NCI-H2227 treated with DMSO at 0.1 percent for 48 hours (cell line): Measurements from ENCODE around the gene SMCR8.
A peak's percentile ranks its signal among the peaks of the same experiment; 100 is the strongest.
"Not testable (repeated sequence)": the region's sequence is repeated elsewhere in the genome, so short reads cannot be mapped to it uniquely, and the experiment has no call there.

ENCODE experiments used
- DNase-seq: peaks from one replicate; lab custom pipeline; 2025; lab: John Stamatoyannopoulos, UW

The SMCR8 gene

DNA sequence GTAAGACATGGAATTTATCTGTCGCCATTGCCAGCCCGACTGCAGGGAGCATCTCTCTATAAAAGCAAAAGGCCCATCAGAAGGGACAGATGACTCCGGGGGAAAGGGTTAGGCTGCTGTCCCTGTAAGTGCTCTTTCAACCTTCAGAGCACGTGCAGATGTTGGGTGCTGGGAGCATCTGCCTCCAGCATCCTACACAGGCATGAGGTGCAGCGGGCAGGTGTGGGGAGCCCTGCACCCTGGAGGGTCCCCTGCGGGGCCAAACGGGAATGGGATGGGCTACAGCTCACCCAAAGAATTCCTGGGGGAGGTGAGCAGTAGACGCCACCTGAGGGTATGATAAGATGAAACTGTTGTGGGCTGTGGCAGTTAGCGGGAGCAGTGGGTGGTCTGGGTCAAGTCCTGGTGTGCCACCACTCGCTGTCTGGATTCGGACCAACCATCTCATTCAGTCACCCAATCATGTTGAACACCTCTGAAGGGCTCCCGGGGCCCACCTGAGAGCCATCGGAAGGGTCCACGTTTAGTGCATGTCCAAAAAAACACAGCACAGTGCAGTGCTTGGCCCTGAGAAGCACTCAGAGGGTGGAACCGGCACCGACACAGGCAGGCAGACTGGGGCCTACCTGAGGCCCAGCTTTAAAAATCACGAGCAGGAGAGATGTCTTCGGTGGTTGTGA is 3.8 kb downstream of the SMCR8 start:
- DNase-seq = no peak

DNA sequence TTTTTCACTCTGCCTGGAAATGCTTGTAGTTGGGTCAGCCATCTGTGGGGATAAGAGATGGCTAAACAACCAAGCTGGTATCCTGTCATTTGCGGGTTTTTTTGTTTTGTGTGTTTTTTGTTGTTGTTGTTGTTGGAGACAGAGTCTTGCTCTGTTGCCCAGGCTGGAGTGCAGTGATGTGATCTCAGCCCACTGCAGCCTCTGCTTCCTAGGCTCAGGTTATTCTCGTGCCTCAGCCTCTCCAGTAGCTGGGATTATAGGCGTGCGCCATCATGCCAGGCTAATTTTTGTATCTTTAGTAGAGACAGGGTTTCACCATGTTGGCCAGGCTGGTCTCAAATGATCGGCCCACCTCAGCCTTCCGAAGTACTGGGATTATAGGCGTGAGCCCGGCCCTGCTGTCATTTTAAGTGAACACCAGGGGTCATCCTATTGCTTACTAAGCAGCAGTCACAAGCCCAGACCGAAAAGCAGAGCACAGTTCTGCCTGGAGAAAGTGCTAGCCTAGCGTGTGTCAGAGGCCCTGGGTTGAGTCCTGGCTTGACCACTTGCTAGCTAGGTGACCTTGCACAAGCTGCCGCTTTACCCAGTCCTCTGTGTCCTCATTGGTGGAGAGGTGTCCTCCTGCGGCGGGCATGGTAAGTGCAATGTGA is 4.6 kb downstream of the SMCR8 start:
- peak; percentile 6 for DNase-seq

DNA sequence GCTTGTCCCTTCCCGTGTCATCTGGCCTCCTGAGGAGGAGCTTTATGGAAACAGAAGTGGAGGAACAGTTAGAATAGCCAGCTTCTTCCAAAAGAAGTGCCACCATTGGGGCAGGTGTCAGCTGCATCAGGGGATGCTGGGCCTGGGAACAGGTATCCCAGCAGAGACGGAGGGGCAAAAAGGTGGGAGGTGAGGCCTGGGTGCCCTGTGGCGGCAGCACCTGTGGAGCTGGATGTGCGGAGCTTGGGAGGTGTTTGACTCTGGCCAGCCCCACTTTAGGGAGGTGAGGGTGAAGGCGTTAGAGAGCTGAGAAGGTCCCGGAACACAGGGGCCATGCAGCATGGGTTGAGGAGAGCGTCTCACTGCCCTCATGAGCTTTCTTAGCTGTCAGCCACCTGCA is 5.2 kb downstream of the SMCR8 start:
- no peak for DNase-seq

DNA sequence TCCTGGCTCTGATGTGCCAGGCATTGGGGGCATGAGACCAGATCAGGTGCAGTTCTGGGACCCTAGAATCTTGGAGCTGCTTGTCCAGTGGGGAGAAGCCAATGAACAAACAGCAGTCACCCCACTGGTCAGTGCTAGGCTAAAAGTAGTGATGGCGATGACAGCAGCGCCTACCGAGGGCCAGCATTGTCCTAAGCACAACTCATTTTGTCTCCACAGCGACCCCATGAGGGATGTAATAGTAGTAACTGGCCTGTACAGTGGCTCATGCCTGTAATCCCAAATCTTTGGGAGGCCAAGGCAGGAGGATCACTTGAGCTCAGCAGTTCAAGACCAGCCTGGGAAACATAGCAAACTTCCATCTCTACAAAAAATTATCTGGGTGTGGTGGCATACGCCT is 6.2 kb downstream of the SMCR8 start:
- no peak for DNase-seq

DNA sequence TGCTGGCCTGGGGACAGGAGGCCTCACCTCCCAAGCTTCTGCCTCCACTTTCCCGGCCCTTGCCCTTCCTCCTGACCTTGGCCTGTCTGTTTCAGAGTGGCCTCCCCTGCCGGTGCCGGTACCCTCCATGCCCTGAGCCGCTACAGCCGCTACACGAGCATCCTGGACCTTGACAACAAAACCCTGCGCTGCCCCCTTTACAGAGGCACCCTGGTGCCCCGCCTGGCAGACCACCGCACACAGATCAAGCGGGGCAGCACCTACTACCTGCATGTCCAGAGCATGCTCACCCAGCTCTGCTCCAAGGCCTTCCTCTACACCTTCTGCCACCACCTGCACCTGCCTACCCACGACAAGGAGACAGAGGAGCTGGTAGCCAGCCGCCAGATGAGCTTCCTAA is 7.4 kb downstream of the SMCR8 start:
- no peak for DNase-seq

DNA sequence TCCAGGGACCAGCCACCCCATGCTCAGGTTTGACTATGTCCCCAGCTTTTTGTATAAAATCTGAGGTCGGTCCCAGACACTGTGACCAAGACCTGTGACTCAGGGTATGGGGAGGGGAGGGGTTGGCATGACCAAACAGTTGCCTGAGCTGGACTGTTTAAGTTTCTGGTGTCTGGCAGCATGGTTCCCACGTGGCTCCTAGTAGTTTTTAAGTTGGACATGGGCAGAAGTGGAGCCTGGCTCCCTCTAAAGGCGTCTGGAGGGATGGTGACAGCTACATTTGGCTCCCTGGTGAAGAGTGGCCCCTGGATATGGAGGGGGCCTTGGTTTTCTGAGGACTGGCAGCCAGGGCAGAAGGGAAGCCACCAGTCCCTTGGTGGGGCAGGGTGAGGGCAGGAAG is 7.9 kb downstream of the SMCR8 start:
- no peak for DNase-seq

DNA sequence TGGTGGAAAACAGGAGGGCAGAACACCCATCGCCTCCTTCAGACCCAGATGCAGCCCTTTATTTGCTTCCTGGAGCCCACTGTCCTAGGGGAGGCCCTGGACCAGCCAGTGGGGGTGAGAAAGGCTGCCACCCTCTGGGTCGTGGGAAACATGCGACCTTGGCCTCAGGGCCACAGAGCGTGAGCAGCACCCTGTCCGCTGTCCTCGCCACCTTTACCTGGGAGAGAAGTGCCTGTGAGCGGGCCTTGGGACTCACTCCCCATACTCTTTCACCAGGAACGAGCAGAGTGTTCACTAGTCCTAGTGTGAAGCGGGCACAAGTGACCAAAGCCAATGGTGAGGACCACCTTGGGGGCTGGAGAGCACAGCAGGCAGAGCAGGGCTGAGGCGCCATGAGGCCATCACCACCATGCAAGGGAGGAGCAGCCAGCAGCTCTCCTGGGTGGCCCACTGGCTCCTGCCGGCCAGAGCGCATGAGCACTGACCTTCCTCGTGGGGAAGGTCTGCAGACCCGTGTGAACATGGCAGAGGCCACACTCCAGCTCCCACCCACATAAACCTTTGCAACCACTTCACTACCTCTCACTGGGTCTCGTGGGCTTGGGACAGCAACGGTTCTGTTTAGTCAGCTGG is 8.5 kb downstream of the SMCR8 start:
- DNase-seq = no peak

DNA sequence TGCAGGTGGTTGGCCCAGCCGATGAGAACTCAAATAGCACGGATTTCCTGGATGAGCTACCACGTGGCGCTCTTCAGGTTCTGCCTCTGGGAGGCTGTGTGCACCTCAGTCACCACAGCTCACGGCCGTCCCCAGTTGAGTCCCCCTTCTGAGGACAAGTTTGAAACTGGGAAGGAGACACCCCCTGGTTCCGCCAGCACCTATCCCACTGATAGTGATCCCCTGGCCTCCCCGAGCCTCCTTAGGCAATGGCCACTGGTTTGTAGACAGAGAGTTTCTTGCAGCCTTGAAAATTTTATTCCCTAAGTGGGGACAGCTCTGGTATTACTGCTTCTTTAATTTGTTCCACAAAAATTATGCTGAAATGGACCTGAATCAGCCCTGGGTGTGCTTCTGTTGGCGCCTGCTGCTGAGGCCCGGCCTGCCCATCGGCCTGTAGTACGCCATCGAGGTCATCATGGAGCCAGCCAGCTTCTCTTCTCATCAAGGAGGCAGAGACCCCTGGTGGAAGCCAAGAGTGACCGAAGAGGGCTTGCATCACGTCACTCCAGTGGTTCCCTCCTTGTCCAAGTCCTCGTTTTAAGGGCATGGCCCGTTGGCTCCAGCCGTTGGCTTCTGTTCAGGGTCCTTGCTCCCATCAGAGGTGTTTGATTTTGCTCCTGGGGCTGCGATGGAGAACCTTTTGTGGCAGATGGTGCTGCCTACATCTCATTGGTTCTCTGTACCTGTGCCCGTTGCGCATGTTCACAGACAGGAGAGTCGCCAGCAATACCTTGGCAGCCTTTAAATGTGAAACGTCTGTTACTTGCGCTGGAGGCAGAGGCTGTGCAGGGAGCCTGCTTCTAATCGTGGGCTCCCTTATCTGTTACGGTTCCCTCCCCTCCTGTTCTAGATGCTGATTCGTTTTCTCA is 9.3 kb downstream of the SMCR8 start:
- no peak for DNase-seq

DNA sequence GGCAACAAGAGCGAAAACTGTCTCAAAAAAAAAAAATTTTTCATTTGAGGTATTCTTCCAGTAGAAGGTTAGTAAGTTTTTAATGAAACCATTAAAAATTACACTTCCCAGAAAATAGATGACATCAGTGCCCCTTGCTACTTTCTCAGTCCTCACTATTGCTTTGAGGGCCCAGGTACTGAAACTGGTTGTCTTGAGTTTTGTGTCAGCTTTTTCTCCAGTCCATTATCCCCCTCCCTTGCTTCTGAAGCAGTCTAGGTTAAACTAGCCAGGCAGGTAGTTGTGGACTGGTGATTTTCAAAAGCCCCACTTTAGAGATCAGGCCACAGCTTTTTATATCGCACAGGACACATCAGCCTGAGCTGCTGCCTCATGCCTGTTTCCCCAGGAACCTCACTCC is 10.9 kb downstream of the SMCR8 start:
- DNase-seq = no peak

DNA sequence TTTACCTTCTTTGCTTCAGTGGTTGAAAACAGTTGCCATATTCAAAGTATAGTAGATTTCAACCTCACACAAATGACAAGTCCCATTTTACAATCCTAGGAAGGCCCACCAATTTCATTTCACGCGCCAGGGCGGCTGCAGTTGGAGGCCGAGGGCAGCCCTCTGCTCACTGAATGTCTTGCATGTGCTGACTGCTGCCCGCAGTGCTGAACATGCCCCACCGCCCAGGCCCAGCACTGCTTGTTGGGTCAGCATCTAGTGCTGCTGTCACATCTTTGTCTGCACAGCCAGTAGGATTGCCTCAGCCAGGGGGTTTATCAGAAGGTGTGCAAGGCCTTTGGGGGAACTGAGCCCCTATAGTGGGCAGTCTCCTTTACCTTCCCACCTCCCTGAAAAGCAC is 11.5 kb downstream of the SMCR8 start:
- DNase-seq = no peak

DNA sequence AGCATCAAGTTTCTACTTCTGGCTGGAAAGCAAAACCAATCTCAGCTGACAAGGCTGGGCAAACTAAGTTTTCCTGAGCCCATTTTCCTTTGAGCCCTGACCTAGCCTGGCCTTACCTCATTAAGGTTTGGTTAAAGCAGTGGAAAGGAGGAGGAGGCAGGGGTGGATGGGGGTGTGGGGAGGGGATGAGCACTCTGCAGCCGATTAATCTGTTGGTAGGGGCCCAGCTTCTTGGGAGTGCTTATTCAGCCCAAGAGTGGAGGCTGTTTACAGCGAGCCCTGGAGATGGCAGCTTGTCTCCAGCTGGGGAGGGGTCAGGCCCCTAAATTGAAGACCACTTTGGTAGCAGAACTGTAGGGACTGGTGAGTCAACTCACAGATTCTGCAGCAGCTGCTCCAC is 12.0 kb downstream of the SMCR8 start:
- peak; percentile 23 for DNase-seq

DNA sequence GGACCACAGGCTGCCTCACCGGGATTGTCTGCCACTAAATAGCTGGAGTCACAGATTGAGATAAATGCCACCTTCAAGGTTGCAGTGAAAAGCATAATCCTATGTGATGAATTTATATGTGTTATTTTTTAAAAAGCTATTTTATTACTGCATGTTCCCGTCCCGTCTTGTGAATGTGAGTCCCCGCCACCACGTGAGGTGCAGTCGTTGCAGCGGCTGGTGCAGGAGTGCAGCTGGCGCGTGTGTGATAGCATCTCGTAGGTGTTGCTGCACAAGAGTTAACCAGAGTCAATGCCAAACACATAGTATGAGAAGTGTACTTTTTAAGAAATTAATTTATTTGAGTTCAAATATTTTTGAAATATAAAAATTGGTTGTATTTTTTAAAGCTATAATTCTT is 12.5 kb downstream of the SMCR8 start:
- no peak for DNase-seq

DNA sequence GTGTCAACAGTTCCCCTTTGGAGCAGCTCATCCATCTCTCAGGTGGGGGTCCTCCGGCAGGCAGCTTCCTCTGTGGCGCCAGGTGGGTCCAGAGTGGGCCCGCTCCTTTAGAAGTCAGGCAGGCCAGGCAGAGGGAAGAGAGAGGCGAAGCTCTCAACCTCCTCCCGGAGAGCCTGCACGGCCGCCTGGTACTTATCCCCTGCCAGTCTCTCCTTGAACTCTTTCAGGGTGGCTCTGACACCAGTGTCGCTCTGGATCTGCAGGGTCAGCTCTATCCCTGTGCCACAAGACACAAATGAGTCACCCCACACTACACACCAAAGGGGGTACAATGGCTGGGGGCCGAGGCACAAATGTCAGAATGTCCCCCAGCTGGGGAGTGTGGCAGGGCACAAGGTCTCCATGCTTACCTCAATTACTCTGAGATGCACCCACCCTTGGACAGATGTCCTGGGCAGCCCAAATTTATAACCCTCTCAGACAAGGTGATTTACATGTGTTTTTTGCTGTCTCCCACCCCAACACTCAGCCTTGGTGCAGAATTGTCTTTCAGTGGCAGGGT is 13.6 kb downstream of the SMCR8 start:
- no peak for DNase-seq

DNA sequence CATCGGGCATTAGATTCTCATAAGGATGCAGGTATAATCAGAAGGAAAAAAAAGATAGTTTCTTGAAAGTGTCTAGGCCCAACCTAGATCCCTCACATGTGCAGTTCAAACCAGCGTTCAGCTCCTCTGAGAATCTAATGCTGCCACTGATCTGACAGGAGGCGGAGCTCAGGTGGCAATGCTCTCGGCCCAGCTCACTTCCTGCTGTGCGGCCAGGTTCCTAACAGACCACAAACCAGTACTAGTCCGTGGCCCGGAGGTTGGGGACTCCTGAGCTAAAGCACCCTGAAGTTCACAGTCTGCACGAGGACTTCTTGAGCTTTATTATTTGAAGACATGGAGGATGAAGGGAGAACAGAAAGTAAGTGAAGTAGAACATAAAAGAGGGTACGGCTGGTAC is 16.8 kb downstream of the SMCR8 start:
- DNase-seq = no peak

DNA sequence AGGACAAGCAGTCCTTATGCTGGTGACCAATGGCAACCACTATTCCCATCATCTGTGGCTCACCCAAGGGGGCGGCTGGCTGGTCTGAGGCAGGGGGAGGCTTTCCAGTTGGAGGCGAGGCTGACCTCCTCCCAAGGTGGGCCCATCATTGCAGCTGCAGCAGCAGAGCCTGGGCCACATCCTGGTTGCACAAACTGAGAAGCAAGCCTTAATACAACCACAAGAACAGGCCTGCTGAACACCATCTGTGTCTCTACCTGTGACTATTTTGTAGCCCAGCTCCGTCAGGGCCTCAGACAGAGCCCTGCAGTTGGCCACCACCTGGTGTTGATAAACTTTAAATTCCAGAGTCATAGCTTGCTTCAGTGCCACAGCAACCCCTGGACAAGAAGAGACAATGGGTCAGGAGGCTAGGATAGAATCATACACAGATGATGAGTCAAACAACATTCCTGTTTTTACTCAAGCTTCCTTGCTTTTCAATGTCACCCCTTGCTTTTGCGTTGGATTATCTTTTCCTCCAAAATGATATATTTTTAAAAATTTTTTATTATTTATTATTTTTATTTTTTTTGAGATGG is 17.9 kb downstream of the SMCR8 start:
- no peak for DNase-seq

DNA sequence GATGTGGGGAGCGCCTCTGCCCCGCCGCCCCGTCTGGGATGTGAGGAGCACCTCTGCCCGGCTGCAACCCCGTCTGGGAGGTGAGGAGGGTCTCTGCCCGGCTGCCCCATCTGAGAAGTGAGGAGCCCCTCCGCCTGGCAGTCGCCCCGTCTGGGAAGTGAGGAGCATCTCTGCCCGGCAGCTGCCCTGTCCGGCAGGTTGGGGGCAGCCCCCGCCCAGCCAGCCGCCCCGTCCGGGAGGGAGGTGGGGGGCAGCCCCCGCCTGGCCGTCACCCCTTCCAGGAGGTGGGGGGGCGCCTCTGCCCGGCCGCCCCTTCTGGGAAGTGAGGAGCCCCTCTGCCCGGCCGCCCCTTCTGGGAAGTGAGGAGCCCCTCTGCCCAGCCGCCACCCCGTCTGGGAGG is 23.1 kb downstream of the SMCR8 start:
- not testable (repeated sequence) for DNase-seq

DNA sequence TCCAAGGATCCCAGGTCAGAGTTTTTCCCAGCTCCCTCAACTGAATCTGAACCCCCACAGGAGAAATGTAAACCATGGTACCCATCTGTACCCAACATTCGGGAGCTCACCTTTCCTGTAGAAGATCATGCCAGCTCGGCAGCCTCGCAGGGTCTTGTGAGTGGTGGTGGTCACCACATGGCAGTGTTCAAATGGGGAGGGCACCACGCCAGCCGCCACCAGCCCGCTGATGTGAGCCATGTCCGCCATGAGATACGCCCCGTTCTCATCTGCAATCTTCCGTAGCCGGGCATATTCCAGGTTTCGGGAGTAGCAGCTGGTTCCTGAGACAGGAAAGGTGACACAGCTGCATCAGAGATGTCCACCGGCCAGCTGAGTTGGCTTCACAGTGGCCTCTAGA is 24.8 kb downstream of the SMCR8 start:
- no peak for DNase-seq

DNA sequence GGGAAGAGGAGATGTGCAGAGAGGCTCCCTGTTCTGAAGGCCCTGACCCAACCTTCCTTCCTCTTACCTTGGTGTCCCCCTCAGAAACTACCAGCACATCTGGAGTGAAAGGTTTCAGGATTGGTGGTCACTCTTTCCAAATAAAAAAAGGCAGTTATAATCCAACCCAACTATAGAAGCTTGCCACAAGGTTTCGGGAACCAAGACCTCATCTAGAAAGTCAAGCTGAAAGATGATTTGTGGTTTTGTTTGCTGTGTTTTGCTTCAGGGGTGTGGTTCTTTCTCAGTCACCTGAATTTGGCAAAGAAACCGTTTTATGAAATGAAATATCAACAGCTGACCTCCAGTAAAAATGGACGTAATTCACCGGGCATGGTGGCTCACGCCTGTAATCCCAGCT is 28.9 kb downstream of the SMCR8 start:
- DNase-seq = no peak

DNA sequence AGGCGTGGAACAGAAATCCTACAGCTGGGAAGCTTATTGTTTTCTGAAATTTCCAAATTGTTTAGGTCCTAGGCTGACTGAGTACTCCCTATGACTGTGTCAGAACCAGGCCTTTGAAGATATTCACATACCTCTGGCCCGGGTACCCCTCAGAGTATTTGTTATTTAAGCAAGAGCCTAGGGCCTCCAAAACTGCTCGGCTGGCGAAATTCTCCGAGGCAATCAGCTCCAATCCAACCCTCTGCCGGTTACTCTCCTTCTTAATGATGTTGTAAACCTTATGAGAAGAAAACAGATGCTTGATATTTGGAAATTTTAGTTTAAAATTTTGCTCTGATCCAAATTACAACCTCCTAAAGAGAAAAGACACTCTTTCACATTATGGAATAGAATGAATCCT is 38.4 kb downstream of the SMCR8 start:
- no peak for DNase-seq

DNA sequence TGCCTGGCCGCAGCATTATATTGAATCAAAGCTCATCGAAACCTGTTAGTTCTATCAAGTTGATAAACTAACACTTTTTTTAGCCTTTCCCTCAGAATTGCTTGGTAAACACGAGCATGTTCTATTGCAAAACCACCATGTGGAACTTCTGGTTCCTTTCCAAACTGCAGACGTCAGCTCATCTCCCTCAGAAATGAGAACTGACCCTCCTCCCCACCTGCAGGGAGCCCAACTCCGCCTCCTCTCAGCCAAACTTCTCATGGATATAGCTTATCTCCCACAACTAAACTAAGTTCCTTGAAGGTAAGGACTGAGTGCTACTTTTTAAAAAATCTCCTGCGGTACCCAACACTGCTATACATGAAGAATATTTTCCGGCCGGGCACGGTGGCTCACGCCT is 41.5 kb downstream of the SMCR8 start:
- DNase-seq = no peak

DNA sequence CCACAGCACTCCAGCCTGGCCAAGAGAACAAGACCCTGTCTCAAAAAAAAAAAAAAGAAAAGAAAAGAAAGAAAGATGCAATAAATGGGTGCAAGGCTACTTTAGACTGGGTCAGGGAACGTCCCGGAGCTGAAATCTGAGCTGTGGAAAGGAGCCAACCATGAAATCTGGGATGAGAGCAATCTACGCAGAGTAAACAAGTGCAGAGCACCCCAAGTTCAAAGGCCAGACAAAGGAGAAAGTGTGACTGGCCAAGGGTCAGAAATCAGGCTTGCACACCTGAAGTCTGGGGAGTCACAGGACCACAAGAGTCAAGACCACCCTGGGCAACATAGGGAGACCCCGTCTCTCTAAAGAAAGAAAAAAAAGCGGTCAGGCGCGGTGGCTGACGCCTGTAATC is 45.4 kb downstream of the SMCR8 start:
- no peak for DNase-seq
